SJSA1 (cell line): Measurements from ENCODE around the gene SGCA. TPM values are rescaled to one million over a fixed set of nuclear protein-coding genes. Genes with fewer than 3 reads are reported as not detected.
A peak's percentile ranks its signal among the peaks of the same experiment; 100 is the strongest.

Experiments used
- DNase-seq, 2 experiments: peaks; one replicate each; pipeline ENCODE4 v3.0.0-alpha.2; 2015 to 2020; ENCODE audit warnings: low spot score in 2 of 2, low read depth in 1 of 2
- H3K27ac ChIP-seq: fragments of 250-450 bp; sonication (Bioruptor Pico); 2 replicates; pipeline ENCODE4 v1.5.1; 2020; ENCODE audit warnings: mild to moderate bottlenecking, moderate library complexity
- H3K27me3 ChIP-seq: fragments of 250-450 bp; sonication (Bioruptor Pico); replicated peaks from 2 replicates; pipeline ENCODE4 v1.5.1; 2020; ENCODE audit warnings: mild to moderate bottlenecking, moderate library complexity
- H3K36me3 ChIP-seq: fragments of 250-450 bp; sonication (Bioruptor Pico); 2 replicates; pipeline ENCODE4 v1.5.1; 2020; ENCODE audit warnings: mild to moderate bottlenecking
- H3K4me1 ChIP-seq: fragments of 250-450 bp; sonication (Bioruptor Pico); replicated peaks from 2 replicates; pipeline ENCODE4 v1.6.1; 2021; ENCODE audit warnings: mild to moderate bottlenecking
- H3K4me3 ChIP-seq: fragments of 250-450 bp; sonication (Bioruptor Pico); 2 replicates; pipeline ENCODE4 v1.5.1; 2020; ENCODE audit warnings: mild to moderate bottlenecking
- H3K9me3 ChIP-seq: fragments of 250-450 bp; sonication (Bioruptor Pico); replicated peaks from 2 replicates; pipeline ENCODE4 v1.5.1; 2020; ENCODE audit warnings: mild to moderate bottlenecking
- total RNA-seq: library from RNA; depleted of rRNA; stranded (reverse); fragments of >200 nt; shearing (Covaris generic); gene quantifications from 2 replicates; pipeline ENCODE4 v1.2.3, GENCODE V29; 2014

The SGCA gene
- total RNA-seq, 1 experiment from 2014 or later = 2.4 TPM

DNA sequence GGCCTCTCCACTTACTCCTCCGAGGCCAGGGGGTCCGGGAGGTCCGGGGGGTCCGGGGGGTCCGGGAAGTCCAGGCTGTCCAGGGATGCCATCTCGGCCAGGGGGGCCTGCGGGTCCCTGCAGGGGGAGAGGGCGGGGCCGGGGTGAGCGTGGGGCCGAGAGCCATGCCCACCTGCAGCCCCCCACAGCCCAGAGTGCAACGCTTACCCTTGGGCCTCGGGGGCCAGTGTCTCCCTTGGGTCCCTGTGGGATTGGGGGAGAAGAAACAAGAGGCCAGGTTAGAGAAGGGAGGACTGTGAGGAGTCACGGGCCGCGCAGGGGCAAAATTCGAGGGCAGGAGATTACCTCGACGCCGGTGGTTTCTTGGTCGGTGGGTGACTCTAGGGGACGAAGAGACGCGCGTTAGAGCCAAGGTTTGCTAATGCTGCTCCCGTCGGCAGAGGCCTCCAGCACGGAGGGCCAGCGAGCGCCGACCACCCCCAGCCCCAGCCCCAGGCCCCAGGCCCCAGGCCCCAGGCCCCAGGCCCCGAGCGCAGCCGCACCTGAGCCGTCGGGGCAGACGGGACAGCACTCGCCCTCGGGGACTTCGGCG is 33.5 kb downstream of the SGCA start:
- peak; percentile 66 to 69 for DNase-seq
- Histone ChIP-seq H3K4me3 (peak overlapping the region; percentile 66), H3K27me3 (no peaks in the 10 kb centered on the region), H3K4me1 (peaks cover 69% of the 10 kb centered on the region), H3K9me3 (no peaks in the 10 kb centered on the region), H3K36me3 (peaks cover 67% of the 10 kb centered on the region), H3K27ac (peak overlapping the region; percentile 87)

DNA sequence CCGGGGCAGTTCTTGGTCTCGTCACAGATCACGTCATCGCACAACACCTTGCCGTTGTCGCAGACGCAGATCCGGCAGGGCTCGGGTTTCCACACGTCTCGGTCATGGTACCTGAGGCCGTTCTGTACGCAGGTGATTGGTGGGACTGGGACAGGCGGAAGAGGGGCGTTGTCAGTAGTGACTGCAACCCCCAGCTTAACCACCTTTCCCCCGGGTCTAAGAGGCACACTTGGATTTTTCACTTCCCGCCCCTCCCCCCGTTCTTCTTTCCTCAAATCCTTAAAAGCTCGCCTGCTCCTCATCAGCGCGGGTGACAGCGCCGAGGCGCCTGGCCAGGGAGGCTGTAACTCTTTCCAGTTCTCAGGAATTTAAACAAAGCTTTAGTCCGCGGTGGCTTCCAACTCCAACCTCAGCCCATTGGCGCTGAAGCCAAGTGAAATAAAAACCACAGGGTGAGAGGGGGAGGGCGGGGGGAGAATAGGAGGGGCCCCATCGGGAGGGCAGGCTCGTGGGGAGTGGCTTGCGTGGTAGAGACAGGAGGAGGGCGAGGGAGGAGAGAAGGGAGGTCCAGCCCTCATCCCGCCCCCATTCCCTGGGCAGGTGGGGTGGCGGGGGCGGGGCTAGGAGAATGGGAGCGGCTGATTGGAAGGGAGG is 34.1 kb downstream of the SGCA start:
- peak overlapping the region; percentile 66 for H3K4me3 ChIP-seq
- peaks cover 61% of the 10 kb centered on the region for H3K36me3 ChIP-seq
- no peaks in the 10 kb centered on the region for H3K27me3 ChIP-seq
- H3K9me3 ChIP-seq = no peaks in the 10 kb centered on the region
- H3K4me1 ChIP-seq = peaks cover 69% of the 10 kb centered on the region
- H3K27ac ChIP-seq = peak overlapping the region; percentile 87
- DNase-seq = peak in 1 of 2 experiments; percentile 100

GRCh38 chr17:50200457-50201275 is 34.9 kb downstream of the SGCA start:
- H3K27me3 ChIP-seq = no peaks in the 10 kb centered on the region
- no peaks in the 10 kb centered on the region for H3K9me3 ChIP-seq
- H3K36me3 ChIP-seq = peaks cover 54% of the 10 kb centered on the region
- peak overlapping the region; percentile 66 for H3K4me3 ChIP-seq
- peaks cover 69% of the 10 kb centered on the region for H3K4me1 ChIP-seq
- DNase-seq = peak; percentile 98 to 100
- H3K27ac ChIP-seq = peak overlapping the region; percentile 85

GRCh38 chr17:50201276-50201854 is 35.6 kb downstream of the SGCA start, which contains the start of gene COL1A1:
COL1A1 (minus strand) TSS chr17:50201631; CDS start chr17:50201513, 118 bp downstream.
- peaks cover 62% of the 10 kb centered on the region for H3K4me1 ChIP-seq
- H3K4me3 ChIP-seq = peak within 1 kb of the TSS; percentile 66
- H3K27me3 ChIP-seq = no peaks in the 10 kb centered on the region
- peak; percentile 92 to 96 for DNase-seq
- H3K9me3 ChIP-seq = no peaks in the 10 kb centered on the region
- peaks cover 47% of the 10 kb centered on the region for H3K36me3 ChIP-seq
- H3K27ac ChIP-seq = peak within 1 kb of the TSS; percentile 85

DNA sequence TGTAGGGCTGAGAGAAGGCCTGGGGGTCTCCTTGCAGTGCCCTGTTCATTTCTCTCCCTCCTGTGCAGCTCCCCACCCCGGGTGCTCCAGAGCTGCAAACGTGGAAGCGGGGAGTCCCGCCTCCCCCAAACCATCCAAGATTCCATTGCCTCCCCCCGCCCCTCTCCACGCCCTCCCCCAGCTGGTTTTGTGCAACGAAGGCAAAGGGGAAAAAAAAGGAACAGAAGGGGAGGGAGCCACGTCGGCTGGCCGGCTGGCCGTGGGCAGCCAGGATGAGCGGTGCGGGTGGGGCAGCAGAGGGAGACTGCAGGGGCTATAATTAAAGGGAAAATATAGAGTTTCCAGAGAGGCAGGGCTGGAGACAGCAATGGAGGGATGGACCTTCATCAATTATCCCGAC is 37.3 kb downstream of the SGCA start:
- no peaks in the 10 kb centered on the region for H3K9me3 ChIP-seq
- DNase-seq = no peak
- peaks cover 30% of the 10 kb centered on the region for H3K36me3 ChIP-seq
- no peak overlapping the region for H3K4me3 ChIP-seq
- peaks cover 57% of the 10 kb centered on the region for H3K4me1 ChIP-seq
- no peak overlapping the region for H3K27ac ChIP-seq
- no peaks in the 10 kb centered on the region for H3K27me3 ChIP-seq

- peak; percentile 61 to 71 for DNase-seq
- Histone ChIP-seq H3K4me3 (no peak overlapping the region), H3K36me3 (peaks cover 23% of the 10 kb centered on the region), H3K27ac (no peak overlapping the region), H3K4me1 (peaks cover 55% of the 10 kb centered on the region), H3K9me3 (no peaks in the 10 kb centered on the region), H3K27me3 (no peaks in the 10 kb centered on the region)
Measured at GRCh38 chr17:50203604-50204345, 38.0 kb downstream of the SGCA start.

- H3K4me3 ChIP-seq = no peak overlapping the region
- no peaks in the 10 kb centered on the region for H3K9me3 ChIP-seq
- H3K36me3 ChIP-seq = peaks cover 16% of the 10 kb centered on the region
- H3K4me1 ChIP-seq = peaks cover 60% of the 10 kb centered on the region
- no peaks in the 10 kb centered on the region for H3K27me3 ChIP-seq
- DNase-seq = no peak
- H3K27ac ChIP-seq = no peak overlapping the region
Measured at GRCh38 chr17:50204431-50204830, 38.6 kb downstream of the SGCA start.

DNA sequence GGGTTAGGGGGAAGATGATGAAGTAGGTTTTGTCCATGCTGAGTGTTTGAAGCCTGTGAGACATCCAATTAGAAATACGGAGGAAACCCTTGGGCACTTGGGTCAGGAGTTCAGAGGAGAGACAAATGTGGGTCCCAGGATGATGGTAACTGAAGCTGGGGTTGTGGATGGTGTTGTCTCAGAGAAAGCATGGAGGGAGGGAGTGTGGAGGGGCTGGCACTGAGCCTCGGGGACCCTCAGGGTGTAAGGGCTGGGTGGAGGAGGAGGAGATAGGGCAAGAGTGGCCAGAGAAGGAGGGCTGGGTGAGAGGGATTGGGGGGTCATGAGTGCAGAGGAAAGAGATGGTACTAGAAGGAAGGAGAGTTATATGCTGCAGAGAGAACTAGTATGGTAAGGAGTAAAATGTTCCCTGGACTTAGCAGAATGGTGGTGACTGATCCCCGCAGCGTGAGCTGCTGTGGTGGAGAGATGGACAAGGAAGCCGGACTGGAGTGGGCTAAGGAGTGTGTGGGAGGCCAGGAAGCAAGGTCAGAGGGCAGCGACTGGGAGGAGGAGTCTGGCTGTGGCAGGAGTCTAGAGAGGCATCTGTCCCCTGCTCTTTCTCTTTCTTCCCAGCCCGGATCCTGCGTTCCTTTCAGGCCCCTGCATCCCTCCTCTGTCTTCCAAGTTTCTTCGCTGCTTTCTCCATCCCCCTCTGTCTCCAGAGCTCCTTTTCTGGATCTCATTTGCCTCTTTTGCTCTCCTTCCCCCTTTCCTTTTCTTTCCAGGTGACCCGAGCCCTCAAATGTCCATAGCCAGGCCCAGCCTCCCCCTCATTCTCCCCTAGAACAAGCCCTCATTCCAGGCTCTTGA is 39.5 kb downstream of the SGCA start:
- H3K4me3 ChIP-seq = no peak overlapping the region
- peak in 1 of 2 experiments; percentile 46 for DNase-seq
- peaks cover 10% of the 10 kb centered on the region for H3K36me3 ChIP-seq
- H3K4me1 ChIP-seq = peaks cover 69% of the 10 kb centered on the region
- H3K27ac ChIP-seq = no peak overlapping the region
- no peaks in the 10 kb centered on the region for H3K9me3 ChIP-seq
- H3K27me3 ChIP-seq = no peaks in the 10 kb centered on the region

GRCh38 chr17:50205963-50206505 is 40.2 kb downstream of the SGCA start:
- peak in 1 of 2 experiments; percentile 40 for DNase-seq
- Histone ChIP-seq H3K36me3 (peaks cover 4% of the 10 kb centered on the region), H3K9me3 (no peaks in the 10 kb centered on the region), H3K27me3 (no peaks in the 10 kb centered on the region), H3K27ac (no peak overlapping the region), H3K4me3 (no peak overlapping the region), H3K4me1 (peaks cover 75% of the 10 kb centered on the region)

DNA sequence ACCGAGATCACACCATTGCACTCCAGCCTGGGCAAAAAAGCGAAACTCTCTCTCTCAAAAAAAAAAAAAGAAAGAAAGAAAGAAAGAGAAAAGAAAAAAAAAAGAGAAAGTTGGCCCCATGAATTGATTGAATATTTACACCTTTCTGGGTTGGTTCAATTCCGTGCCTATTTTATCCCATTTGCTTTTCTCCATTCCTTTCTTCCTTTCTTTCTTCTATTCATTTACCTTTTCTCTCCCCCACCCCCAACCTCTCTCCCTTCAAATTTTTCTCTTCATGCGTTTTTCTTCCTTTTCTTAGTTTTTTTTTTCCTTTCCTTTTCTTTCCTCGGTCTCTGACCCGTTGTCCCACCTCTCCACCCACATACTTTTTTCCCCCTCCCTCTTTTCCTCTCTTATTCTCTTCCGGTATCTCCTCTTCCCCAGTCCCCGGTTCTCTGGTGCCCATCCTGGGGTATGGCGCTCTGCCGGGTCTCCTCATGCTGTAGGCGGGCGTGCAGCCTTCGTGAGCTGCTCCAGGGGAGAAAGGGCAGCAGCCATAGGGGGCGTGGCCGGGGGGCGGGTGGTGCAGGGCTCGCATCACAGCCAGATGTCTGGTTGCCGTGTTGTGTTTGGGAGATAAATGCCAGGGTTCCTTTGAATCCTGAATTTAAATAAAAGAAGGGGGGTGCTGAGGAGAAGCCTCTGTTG is 40.9 kb downstream of the SGCA start:
- peak overlapping the region; percentile 12; the same call in 1 of the 2 replicates for H3K4me3 ChIP-seq
- peaks cover 75% of the 10 kb centered on the region for H3K4me1 ChIP-seq
- no peaks in the 10 kb centered on the region for H3K9me3 ChIP-seq
- H3K27me3 ChIP-seq = no peaks in the 10 kb centered on the region
- DNase-seq = peak; percentile 55 to 84
- no peaks in the 10 kb centered on the region for H3K36me3 ChIP-seq
- no peak overlapping the region for H3K27ac ChIP-seq

- DNase-seq = no peak
- Histone ChIP-seq H3K36me3 (no peaks in the 10 kb centered on the region), H3K9me3 (no peaks in the 10 kb centered on the region), H3K4me1 (peaks cover 77% of the 10 kb centered on the region), H3K4me3 (no peak overlapping the region), H3K27me3 (no peaks in the 10 kb centered on the region), H3K27ac (no peak overlapping the region)
Measured at GRCh38 chr17:50207315-50207714, 41.5 kb downstream of the SGCA start.
